ENCODE measurements around the gene RPS24. TPM values are rescaled to one million over a fixed set of nuclear protein-coding genes. Genes with fewer than 3 reads are reported as not detected.

RPS24 gene
- total and polyA plus RNA-seq, 2 of the 13 experiments (the other 11 are each of a cell fraction or from before 2014, with no cell fraction given): 2,690 to 3,319 TPM

GRCh38 chr10:78033637-78034470 is at the start of gene RPS24 (continued):
- TF ChIP-seq CERS6 (CRISPR knock-in tag; IDR thresholded peaks at IDR 0.05) (0 out of 2 replicates have a peak, but pooled peaks have one; percentile 68), MEIS2 (CRISPR knock-in tag; IDR thresholded peaks at IDR 0.05) (0 out of 2 replicates have a peak, but pooled peaks have one; percentile 55), ZBTB8A (CRISPR knock-in tag; IDR thresholded peaks at IDR 0.05; ENCODE audit: borderline replicate concordance, low read depth) (no peak; the same call in 1 of the 2 replicates), ZBTB43 (CRISPR knock-in tag; conservative IDR thresholded peaks at IDR 0.05) (peak; percentile 56; the same call in 1 of the 2 replicates), ZBTB44 (CRISPR knock-in tag; IDR thresholded peaks at IDR 0.05) (no peak), ZBTB3 (CRISPR knock-in tag; IDR thresholded peaks at IDR 0.05; ENCODE audit: borderline replicate concordance, low read depth) (0 out of 2 replicates have a peak, but pooled peaks have one; percentile 47), MIER2 (CRISPR knock-in tag; IDR thresholded peaks at IDR 0.05) (0 out of 2 replicates have a peak, but pooled peaks have one; percentile 10), ZMAT3 (CRISPR knock-in tag; conservative IDR thresholded peaks at IDR 0.05) (no peak; the same call in 1 of the 2 replicates), SNAPC2 (CRISPR knock-in tag; IDR thresholded peaks at IDR 0.05) (no peak), ZNF367 (CRISPR knock-in tag; IDR thresholded peaks at IDR 0.05; ENCODE audit: borderline replicate concordance) (no peak), ZNF609 (CRISPR knock-in tag; IDR thresholded peaks at IDR 0.05; ENCODE audit: borderline replicate concordance) (peak; percentile 38; the same call in 1 of the 2 replicates), ZNF430 (CRISPR knock-in tag; IDR thresholded peaks at IDR 0.05) (peak; percentile 85; the same call in 1 of the 2 replicates), NR2F6 (IDR thresholded peaks at IDR 0.05) (no peak), NR2F6 (CRISPR knock-in tag; IDR thresholded peaks at IDR 0.05) (no peak), CEBPB (IDR thresholded peaks at IDR 0.05; ENCODE audit: borderline replicate concordance, low read depth, low read length) (peak; percentile 89), ZNF275 (CRISPR knock-in tag; IDR thresholded peaks at IDR 0.05; ENCODE audit: borderline replicate concordance) (no peak), ZNF564 (CRISPR knock-in tag; IDR thresholded peaks at IDR 0.05) (no peak), HNF4A (CRISPR knock-in tag; IDR thresholded peaks at IDR 0.05) (no peak), ZSCAN12 (CRISPR knock-in tag; IDR thresholded peaks at IDR 0.05) (no peak), CEBPG (CRISPR knock-in tag; IDR thresholded peaks at IDR 0.05) (peak; percentile 89)

Measured in HepG2 (cell line).